ENCODE data around the gene TTR.

The TTR gene

DNA sequence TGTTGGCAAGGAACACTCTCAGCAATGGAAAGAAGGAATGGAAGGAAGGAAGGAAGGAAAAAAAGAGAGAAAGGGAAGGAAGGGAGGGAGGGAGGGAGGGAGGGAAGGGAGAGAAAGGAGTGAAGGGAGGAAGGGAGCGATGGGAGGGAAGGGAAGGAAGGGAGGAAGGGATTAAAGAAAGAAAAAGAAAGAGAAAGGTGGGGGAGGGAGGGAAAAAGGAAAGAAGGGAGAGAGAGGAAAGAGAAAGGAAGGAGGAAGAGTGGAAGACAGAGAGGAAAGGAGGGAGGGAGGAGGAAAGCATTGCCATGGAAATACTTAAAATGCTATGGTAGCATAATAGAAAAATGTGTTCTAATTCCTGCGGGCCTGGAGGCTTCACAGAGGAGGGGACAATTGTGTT, 22.4 kb downstream of the TTR start:
- no peak overlapping the region for H3K4me3 ChIP-seq (ENCODE audit: low read length in 2 of 2)
- no peaks in the 10 kb centered on the region for H3K4me1 ChIP-seq (ENCODE audit: control insufficient read depth, insufficient read depth, low read length)
- no peaks in the 10 kb centered on the region for H3K9me3 ChIP-seq (ENCODE audit: control insufficient read depth in 2 of 2, low read length in 2 of 2)
- no peaks in the 10 kb centered on the region for H3K36me3 ChIP-seq (ENCODE audit: control insufficient read depth in 2 of 2, insufficient read depth in 2 of 2, low read length in 2 of 2)
- H3K27me3 ChIP-seq (ENCODE audit: control insufficient read depth in 1 of 2, insufficient read depth in 2 of 2, low read length in 2 of 2): no peaks in the 10 kb centered on the region
- no peak overlapping the region for H3K9ac ChIP-seq (ENCODE audit: low read length in 2 of 2)
- H3K27ac ChIP-seq (ENCODE audit: low read length): no peak overlapping the region

DNA sequence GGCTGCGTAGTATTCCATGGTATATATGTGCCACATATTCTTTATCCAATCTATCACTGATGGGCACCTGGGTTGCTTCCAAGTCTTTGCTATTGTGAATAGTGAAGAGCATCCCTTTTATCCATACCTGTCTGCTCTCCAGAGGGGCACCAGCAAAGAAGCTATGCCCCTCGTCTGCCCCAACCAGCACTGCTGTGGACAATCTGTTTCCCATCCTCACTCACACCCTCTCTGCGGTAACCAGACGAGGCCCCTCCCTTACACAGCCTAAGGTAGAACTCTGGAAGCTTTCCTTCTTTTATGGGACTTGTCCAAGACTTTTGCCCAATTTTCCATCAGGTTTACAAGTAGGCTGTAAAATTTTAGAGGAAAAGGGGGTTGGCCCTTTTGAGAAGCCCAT, 24.9 kb downstream of the TTR start:
- H3K36me3 ChIP-seq (ENCODE audit: control insufficient read depth in 2 of 2, insufficient read depth in 2 of 2, low read length in 2 of 2): no peaks in the 10 kb centered on the region
- H3K4me3 ChIP-seq (ENCODE audit: low read length in 2 of 2): no peak overlapping the region
- no peaks in the 10 kb centered on the region for H3K9me3 ChIP-seq (ENCODE audit: control insufficient read depth in 2 of 2, low read length in 2 of 2)
- H3K9ac ChIP-seq (ENCODE audit: low read length in 2 of 2): no peak overlapping the region
- no peak overlapping the region for H3K27ac ChIP-seq (ENCODE audit: low read length)
- no peaks in the 10 kb centered on the region for H3K27me3 ChIP-seq (ENCODE audit: control insufficient read depth in 1 of 2, insufficient read depth in 2 of 2, low read length in 2 of 2)
- H3K4me1 ChIP-seq (ENCODE audit: control insufficient read depth, insufficient read depth, low read length): no peaks in the 10 kb centered on the region

DNA sequence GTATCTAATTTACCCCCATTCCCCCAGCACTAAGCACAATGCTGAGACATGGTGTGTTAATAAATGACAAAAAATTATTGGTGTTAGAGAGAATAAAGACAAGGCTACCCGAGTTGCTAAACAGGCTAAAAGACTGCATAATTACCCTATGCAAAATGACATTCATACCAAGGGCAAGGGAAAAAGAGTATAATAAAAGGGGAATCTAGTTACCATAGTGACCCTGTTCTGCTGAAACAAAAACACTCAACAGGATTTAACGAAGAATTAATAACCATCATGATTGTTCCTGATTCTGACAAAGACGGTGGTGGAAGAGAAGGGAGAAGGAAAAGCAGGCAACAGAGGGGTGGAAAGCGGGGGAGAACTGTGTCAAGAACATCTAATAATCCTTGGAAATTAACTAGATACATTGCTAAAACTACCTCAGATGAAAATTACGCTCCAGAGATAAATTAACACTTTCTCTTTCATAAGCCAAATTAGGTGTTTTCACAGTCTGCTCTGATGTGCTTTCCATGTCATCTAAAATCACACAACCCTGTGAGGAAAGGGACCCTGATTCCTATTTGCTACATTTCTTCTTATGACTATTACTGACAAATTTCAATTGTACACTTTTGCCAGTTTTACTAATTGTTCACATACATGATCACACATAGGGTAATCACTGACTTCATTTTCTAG, 25.5 kb downstream of the TTR start:
- H3K9me3 ChIP-seq (ENCODE audit: control insufficient read depth in 2 of 2, low read length in 2 of 2): no peaks in the 10 kb centered on the region
- H3K4me3 ChIP-seq (ENCODE audit: low read length in 2 of 2): no peak overlapping the region

DNA sequence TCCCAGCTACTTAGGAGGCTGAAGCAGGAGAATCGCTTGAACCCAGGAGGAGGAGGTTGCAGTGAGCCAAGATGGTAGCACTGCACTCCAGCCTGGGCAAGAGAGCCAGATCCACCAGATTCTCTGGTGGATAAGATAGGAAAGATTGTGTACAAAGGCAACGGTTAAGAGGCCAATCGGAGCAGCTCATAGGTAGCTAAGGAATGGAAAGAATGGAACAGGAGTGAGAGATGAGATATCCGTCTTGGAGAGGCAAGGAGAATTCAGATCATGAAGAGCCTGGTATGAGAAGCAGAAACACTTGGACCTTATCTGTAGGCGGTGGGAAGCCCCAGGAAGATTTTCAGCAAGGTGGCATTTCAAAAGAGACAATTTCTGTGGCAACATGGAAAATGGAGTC, 27.1 kb downstream of the TTR start:
- Histone ChIP-seq H3K36me3 (ENCODE audit: control insufficient read depth in 2 of 2, insufficient read depth in 2 of 2, low read length in 2 of 2) (no peaks in the 10 kb centered on the region), H3K4me1 (ENCODE audit: control insufficient read depth, insufficient read depth, low read length) (no peaks in the 10 kb centered on the region), H3K9me3 (ENCODE audit: control insufficient read depth in 2 of 2, low read length in 2 of 2) (no peaks in the 10 kb centered on the region), H3K27me3 (ENCODE audit: control insufficient read depth in 1 of 2, insufficient read depth in 2 of 2, low read length in 2 of 2) (no peaks in the 10 kb centered on the region), H3K4me3 (ENCODE audit: low read length in 2 of 2) (no peak overlapping the region), H3K27ac (ENCODE audit: low read length) (no peak overlapping the region), H3K9ac (ENCODE audit: low read length in 2 of 2) (no peak overlapping the region)

More for the DNA sequence above, 25.5 kb downstream of the TTR start:
- Histone ChIP-seq H3K4me1 (ENCODE audit: control insufficient read depth, insufficient read depth, low read length) (no peaks in the 10 kb centered on the region), H3K36me3 (ENCODE audit: control insufficient read depth in 2 of 2, insufficient read depth in 2 of 2, low read length in 2 of 2) (no peaks in the 10 kb centered on the region), H3K9ac (ENCODE audit: low read length in 2 of 2) (no peak overlapping the region), H3K27me3 (ENCODE audit: control insufficient read depth in 1 of 2, insufficient read depth in 2 of 2, low read length in 2 of 2) (no peaks in the 10 kb centered on the region), H3K27ac (ENCODE audit: low read length) (no peak overlapping the region)

DNA sequence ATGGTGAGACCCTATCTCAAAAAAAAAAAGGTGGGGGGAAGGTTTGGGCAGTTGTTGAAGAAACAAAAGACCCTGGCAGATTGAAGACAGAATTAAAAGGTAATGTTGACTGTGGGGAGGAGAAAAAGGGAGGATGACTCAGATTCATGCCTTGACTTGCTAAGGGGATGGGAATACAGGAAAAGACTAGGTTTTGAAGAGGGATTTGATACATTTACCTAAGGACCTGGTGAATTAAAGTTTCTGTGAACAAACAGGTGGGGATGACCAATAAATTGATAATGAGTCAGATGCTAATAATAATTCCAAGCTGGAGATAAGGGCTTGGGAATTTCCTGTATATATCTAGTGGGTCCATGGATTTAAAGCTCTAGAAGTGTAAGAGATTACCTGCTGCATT, 27.6 kb downstream of the TTR start:
- Histone ChIP-seq H3K4me1 (ENCODE audit: control insufficient read depth, insufficient read depth, low read length) (no peaks in the 10 kb centered on the region), H3K4me3 (ENCODE audit: low read length in 2 of 2) (no peak overlapping the region), H3K9me3 (ENCODE audit: control insufficient read depth in 2 of 2, low read length in 2 of 2) (no peaks in the 10 kb centered on the region), H3K27ac (ENCODE audit: low read length) (no peak overlapping the region), H3K27me3 (ENCODE audit: control insufficient read depth in 1 of 2, insufficient read depth in 2 of 2, low read length in 2 of 2) (no peaks in the 10 kb centered on the region), H3K36me3 (ENCODE audit: control insufficient read depth in 2 of 2, insufficient read depth in 2 of 2, low read length in 2 of 2) (no peaks in the 10 kb centered on the region), H3K9ac (ENCODE audit: low read length in 2 of 2) (no peak overlapping the region)

DNA sequence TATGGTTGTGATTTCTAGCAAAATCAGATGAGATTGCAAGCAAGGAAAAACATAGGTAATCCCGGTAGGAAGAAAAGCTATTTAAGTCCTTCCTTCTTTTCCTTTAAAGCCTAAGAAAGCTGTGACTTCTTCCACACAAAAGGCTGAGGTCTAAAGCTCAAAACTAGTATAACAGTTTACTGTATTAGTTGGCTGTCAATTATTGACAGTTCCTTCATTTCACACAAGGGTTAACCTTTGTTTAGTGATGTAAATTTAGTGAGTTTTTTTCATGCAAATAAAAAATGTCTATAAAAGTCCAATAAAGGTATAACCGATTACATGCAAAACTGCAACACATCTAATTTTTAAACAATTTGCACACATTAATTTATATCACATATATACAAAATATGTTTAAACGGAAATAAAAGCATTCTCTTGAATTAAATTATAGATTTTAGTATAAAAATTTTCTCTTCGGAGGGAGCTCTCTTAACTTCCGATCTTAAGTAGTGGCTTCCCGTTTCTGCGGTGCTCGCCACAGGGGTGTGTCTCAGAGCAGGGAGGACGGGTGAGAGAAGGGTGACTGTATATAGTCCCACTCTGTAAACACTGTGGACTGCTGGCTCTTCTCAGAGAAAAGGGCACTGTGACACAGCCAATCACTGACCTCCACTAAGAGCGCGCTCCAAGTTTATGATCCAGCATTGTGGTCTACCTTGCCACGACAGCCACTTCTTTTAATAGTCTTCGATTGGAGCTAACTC, 33.4 kb downstream of the TTR start:
- Histone ChIP-seq H3K9me3 (ENCODE audit: control insufficient read depth in 2 of 2, low read length in 2 of 2) (no peaks in the 10 kb centered on the region), H3K36me3 (ENCODE audit: control insufficient read depth in 2 of 2, insufficient read depth in 2 of 2, low read length in 2 of 2) (no peaks in the 10 kb centered on the region), H3K9ac (ENCODE audit: low read length in 2 of 2) (no peak overlapping the region), H3K4me3 (ENCODE audit: low read length in 2 of 2) (no peak overlapping the region), H3K27me3 (ENCODE audit: control insufficient read depth in 1 of 2, insufficient read depth in 2 of 2, low read length in 2 of 2) (no peaks in the 10 kb centered on the region), H3K4me1 (ENCODE audit: control insufficient read depth, insufficient read depth, low read length) (no peaks in the 10 kb centered on the region), H3K27ac (ENCODE audit: low read length) (no peak overlapping the region)

DNA sequence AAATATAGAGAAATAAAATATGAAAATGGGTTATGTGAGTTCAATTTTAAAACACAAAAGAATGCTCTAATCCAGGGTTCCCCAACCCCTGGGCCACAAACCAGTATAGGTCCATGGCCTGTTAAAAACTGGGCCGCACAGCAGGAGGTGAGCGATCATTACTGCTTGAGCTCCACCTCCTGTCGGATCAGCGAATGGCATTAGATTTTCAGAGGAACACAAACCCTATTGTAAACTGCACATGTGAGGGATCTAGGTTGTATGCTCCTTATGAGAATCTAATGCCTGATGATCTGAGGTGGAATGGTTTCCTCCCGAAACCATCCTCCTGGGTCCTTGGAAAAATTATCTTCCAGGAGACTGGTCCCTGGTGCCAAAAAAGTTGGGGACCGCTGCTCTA, 34.7 kb downstream of the TTR start:
- no peak overlapping the region for H3K9ac ChIP-seq (ENCODE audit: low read length in 2 of 2)
- H3K36me3 ChIP-seq (ENCODE audit: control insufficient read depth in 2 of 2, insufficient read depth in 2 of 2, low read length in 2 of 2): no peaks in the 10 kb centered on the region
- no peak overlapping the region for H3K4me3 ChIP-seq (ENCODE audit: low read length in 2 of 2)
- H3K27ac ChIP-seq (ENCODE audit: low read length): no peak overlapping the region
- no peaks in the 10 kb centered on the region for H3K27me3 ChIP-seq (ENCODE audit: control insufficient read depth in 1 of 2, insufficient read depth in 2 of 2, low read length in 2 of 2)
- no peaks in the 10 kb centered on the region for H3K4me1 ChIP-seq (ENCODE audit: control insufficient read depth, insufficient read depth, low read length)
- H3K9me3 ChIP-seq (ENCODE audit: control insufficient read depth in 2 of 2, low read length in 2 of 2): no peaks in the 10 kb centered on the region

DNA sequence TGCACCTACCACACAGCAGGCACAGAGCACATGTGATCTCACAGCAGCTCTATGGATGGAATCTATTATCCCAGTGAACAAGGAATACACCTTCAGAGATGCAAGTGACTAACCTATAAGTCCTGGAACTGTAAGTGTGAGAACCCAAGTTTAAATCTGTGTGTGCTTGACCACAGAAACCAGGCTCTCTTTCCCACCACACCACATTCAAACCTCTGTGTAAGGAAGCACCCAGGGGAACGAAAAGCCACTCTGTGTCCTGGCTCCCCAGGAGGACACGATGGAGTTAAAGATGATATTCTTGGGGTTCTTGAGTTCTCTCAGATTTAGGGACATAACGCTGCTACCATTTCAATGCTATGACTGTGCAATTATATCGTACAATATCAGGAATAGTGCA, 38.9 kb downstream of the TTR start:
- no peak overlapping the region for H3K4me3 ChIP-seq (ENCODE audit: low read length in 2 of 2)
- no peak overlapping the region for H3K27ac ChIP-seq (ENCODE audit: low read length)
- no peaks in the 10 kb centered on the region for H3K4me1 ChIP-seq (ENCODE audit: control insufficient read depth, insufficient read depth, low read length)
- no peaks in the 10 kb centered on the region for H3K27me3 ChIP-seq (ENCODE audit: control insufficient read depth in 1 of 2, insufficient read depth in 2 of 2, low read length in 2 of 2)
- H3K9me3 ChIP-seq (ENCODE audit: control insufficient read depth in 2 of 2, low read length in 2 of 2): no peaks in the 10 kb centered on the region
- H3K36me3 ChIP-seq (ENCODE audit: control insufficient read depth in 2 of 2, insufficient read depth in 2 of 2, low read length in 2 of 2): no peaks in the 10 kb centered on the region
- no peak overlapping the region for H3K9ac ChIP-seq (ENCODE audit: low read length in 2 of 2)

DNA sequence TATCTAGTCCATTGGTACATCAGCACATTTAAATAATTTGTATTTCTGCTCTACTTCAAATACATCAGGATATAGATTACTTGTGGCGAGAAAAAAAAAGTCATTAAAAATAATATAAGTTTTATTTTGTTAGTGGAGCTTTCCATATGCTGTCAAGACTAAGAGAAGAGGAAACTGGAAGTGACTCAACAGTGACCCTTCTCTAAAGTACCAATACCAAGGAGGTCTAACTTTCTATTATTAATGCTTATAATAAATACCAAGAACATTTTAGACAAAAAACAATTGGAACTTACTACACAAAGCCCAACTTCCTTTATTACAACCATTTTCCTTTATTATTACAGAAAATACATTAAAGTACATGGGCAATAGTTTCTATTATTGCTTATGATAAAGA, 39.8 kb downstream of the TTR start:
- Histone ChIP-seq H3K9ac (ENCODE audit: low read length in 2 of 2) (no peak overlapping the region), H3K27me3 (ENCODE audit: control insufficient read depth in 1 of 2, insufficient read depth in 2 of 2, low read length in 2 of 2) (no peaks in the 10 kb centered on the region), H3K4me3 (ENCODE audit: low read length in 2 of 2) (no peak overlapping the region), H3K36me3 (ENCODE audit: control insufficient read depth in 2 of 2, insufficient read depth in 2 of 2, low read length in 2 of 2) (no peaks in the 10 kb centered on the region), H3K4me1 (ENCODE audit: control insufficient read depth, insufficient read depth, low read length) (no peaks in the 10 kb centered on the region), H3K9me3 (ENCODE audit: control insufficient read depth in 2 of 2, low read length in 2 of 2) (no peaks in the 10 kb centered on the region), H3K27ac (ENCODE audit: low read length) (no peak overlapping the region)

DNA sequence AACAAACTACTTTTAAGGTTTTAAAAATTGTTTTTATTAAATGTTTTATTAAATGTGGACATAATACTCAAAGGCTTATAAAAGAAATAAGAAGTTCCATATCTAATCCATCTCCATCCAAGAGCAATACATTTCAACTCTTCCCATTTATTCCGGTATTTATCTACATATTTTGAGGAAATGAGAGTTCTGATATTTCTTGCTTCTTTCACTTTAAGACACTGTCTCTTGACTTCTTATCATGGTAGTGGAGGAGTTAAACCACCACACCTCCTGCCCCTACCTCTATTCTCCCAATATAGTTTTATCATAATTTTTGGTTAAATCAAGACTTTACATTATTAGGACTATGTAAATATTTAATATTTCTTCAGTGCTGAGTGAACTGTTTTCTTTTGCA, 40.7 kb downstream of the TTR start:
- Histone ChIP-seq H3K27ac (ENCODE audit: low read length) (no peak overlapping the region), H3K27me3 (ENCODE audit: control insufficient read depth in 1 of 2, insufficient read depth in 2 of 2, low read length in 2 of 2) (no peaks in the 10 kb centered on the region), H3K9me3 (ENCODE audit: control insufficient read depth in 2 of 2, low read length in 2 of 2) (no peaks in the 10 kb centered on the region), H3K36me3 (ENCODE audit: control insufficient read depth in 2 of 2, insufficient read depth in 2 of 2, low read length in 2 of 2) (no peaks in the 10 kb centered on the region), H3K4me3 (ENCODE audit: low read length in 2 of 2) (no peak overlapping the region), H3K4me1 (ENCODE audit: control insufficient read depth, insufficient read depth, low read length) (no peaks in the 10 kb centered on the region), H3K9ac (ENCODE audit: low read length in 2 of 2) (no peak overlapping the region)

Measured in stomach smooth muscle (tissue), 2 donors.